NCI-H2107 treated with DMSO at 0.1 percent for 48 hours (cell line): Measurements from ENCODE around the gene SERPINE2.

Experiments used
- DNase-seq: peaks from one replicate; lab custom pipeline; 2025; ENCODE audit not compliant: unreplicated experiment; lab: John Stamatoyannopoulos, UW

SERPINE2 gene, protein sequence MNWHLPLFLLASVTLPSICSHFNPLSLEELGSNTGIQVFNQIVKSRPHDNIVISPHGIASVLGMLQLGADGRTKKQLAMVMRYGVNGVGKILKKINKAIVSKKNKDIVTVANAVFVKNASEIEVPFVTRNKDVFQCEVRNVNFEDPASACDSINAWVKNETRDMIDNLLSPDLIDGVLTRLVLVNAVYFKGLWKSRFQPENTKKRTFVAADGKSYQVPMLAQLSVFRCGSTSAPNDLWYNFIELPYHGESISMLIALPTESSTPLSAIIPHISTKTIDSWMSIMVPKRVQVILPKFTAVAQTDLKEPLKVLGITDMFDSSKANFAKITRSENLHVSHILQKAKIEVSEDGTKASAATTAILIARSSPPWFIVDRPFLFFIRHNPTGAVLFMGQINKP

GRCh38 chr2:224039080-224039769 is at the start of gene SERPINE2:
Gene SERPINE2, minus strand, starts transcription at chr2:224039286. Its CDS starts 37,386 bp downstream, at chr2:224001900.
- no peak for DNase-seq

- DNase-seq, result no peak
Observed at GRCh38 chr2:224086226-224086914, 47.3 kb upstream of the SERPINE2 start.

DNA sequence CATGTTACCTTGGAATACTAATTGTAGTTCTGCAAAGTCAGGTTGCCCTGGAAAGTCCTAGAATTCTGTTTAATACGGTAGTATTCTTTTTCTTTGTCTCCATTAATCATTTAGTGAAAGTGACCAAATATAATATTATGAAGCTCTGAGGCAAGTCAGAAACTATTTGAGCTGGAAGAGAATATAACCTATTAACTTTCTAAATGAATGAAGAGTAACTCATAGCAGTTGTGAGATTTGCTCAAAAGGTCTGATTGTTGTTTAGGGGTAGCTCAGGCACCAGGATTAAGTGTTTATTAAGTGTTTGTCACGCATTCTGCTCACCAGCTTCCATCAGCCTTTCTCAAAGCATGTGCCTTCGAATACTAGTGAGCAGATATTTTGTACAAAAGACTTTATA is 46.7 kb upstream of the SERPINE2 start:
- DNase-seq, result no peak

GRCh38 chr2:224085246-224085645 is 46.2 kb upstream of the SERPINE2 start:
- no peak for DNase-seq

GRCh38 chr2:224084266-224084892 is 45.3 kb upstream of the SERPINE2 start:
- no peak for DNase-seq

GRCh38 chr2:224083638-224084037 is 44.6 kb upstream of the SERPINE2 start:
- DNase-seq, result no peak

- DNase-seq, result no peak
Observed at GRCh38 chr2:224078656-224079055, 39.6 kb upstream of the SERPINE2 start.

- no peak for DNase-seq
Observed at GRCh38 chr2:224077773-224078507, 38.9 kb upstream of the SERPINE2 start.

- no peak for DNase-seq
Observed at GRCh38 chr2:224075588-224075987, 36.5 kb upstream of the SERPINE2 start.

DNA sequence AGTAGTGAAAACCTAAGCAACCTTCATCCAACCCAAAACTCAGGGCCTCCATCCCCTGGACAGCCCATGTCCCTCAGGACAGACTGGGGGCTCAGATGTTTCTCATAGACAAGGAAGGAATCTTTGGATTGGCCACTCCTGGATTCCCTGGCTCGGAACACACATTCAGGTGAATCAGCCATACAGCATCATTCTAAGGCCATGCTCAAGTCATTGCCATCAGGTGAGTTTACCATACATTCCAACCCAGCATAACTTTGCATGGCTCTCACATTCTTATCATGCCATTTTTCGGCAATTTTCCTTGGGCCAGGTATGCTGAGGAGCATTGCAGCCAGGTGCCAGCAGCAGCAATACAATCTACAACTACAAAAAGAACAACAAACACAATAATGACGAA is 34.6 kb upstream of the SERPINE2 start:
- DNase-seq, result no peak

GRCh38 chr2:224072541-224073188 is 33.6 kb upstream of the SERPINE2 start:
- no peak for DNase-seq

- no peak for DNase-seq
Observed at GRCh38 chr2:224069172-224069571, 30.1 kb upstream of the SERPINE2 start.

DNA sequence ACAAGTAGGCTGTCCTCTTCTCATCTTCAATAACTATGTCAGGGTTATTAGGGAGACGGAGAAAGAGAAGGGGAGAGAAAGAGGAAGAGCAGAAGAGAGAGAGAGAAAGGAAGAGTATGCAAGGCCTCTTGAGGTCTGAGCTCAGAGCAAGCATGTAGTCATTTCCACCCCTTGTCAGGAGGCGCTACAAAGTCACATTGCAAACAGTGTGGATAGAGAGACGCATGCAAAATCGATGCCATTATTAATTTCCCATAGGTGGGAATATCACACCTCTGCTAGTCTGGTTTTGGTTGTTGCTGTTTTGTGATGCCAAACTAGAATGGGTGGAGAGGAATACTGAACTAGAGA is 24.2 kb upstream of the SERPINE2 start:
- no peak for DNase-seq

- no peak for DNase-seq
Observed at GRCh38 chr2:224062481-224063297, 23.6 kb upstream of the SERPINE2 start.

DNA sequence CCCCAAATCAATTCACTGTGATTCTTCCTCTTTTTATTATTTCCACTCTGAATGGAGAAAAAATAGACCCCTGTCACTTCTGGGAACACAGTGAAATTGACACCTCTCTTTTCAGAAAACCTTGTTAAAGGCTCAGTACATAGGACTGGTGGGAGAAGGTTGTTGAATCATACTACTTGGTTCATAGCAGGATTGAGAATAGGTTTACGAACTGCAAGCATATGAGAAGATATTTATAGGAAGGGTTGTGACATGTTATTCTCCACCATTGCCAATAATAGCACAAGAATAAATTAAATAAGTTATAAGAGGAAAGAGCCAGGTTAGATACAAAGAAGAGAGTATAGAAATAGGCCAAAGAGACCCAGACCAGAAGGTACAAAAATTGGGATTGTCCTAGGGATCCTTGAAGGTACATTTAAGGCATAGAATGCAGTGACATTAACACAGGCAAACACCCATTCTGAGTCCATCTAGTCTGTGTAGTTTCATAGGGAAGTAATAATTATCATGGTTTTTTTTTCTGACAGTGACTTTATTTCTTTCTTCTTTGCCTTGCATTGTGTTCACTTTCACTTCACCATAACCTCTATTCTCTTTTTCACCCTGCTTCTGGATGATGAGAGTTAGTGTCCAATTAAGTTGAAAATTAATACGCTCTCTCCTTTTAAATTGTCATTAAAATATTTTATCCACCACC is 21.8 kb upstream of the SERPINE2 start:
- no peak for DNase-seq

DNA sequence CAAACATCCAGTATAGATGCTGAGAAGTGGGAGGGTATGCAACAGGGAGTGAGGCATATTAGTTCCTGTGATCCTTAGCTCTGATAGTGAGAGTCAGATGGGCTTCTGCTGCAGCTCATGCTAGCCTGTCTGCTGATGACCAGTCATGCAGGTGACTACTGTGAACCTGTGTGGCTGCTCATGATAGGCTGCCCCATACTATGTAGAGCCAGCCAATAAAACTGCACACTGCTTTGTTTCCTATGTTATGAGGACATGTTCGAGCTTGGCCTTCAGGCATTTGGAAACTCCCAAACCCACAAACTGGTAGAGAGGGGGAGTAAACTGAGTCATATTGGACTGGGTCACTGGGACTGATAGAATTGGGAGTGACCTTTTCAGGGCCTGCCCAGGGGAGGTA is 20.1 kb upstream of the SERPINE2 start:
- no peak for DNase-seq

GRCh38 chr2:224058048-224058775 is 19.1 kb upstream of the SERPINE2 start:
- DNase-seq, result no peak

- DNase-seq, result no peak
Observed at GRCh38 chr2:224056889-224057288, 17.8 kb upstream of the SERPINE2 start.
